ENCODE measurements around the gene PIGW.

GRCh38 chr17:36534840-36535668 is at the start of gene PIGW, which contains the start of gene MYO19:
- TF ChIP-seq CTCF (IDR thresholded peaks at IDR 0.05) (peak in 1 of 3 donors; percentile 11), POLR2A (IDR thresholded peaks at IDR 0.05) (peak; percentile 95), EP300 (IDR thresholded peaks at IDR 0.05) (no peak)
